ENCODE measurements around the gene NDUFB2.

- TF ChIP-seq, protein P1, sequence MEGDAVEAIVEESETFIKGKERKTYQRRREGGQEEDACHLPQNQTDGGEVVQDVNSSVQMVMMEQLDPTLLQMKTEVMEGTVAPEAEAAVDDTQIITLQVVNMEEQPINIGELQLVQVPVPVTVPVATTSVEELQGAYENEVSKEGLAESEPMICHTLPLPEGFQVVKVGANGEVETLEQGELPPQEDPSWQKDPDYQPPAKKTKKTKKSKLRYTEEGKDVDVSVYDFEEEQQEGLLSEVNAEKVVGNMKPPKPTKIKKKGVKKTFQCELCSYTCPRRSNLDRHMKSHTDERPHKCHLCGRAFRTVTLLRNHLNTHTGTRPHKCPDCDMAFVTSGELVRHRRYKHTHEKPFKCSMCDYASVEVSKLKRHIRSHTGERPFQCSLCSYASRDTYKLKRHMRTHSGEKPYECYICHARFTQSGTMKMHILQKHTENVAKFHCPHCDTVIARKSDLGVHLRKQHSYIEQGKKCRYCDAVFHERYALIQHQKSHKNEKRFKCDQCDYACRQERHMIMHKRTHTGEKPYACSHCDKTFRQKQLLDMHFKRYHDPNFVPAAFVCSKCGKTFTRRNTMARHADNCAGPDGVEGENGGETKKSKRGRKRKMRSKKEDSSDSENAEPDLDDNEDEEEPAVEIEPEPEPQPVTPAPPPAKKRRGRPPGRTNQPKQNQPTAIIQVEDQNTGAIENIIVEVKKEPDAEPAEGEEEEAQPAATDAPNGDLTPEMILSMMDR (IDR thresholded peaks at IDR 0.05; ENCODE audit: insufficient read depth, low read length, poor library complexity, severe bottlenecking), result no peak
- no peak for TF ChIP-seq EZH2phosphoT487 (conservative IDR thresholded peaks at IDR 0.05; ENCODE audit: low read length)
These were observed 7.0 kb upstream of the NDUFB2 start for GRCh38 chr7:140689199-140690152.

Measured in SU-DHL-6 (cell line).